ENCODE data around the gene FNDC5.

FNDC5 gene

GRCh38 chr1:32878637-32879041 lies 7.9 kb upstream of the FNDC5 start:
- in situ Hi-C loops (cut with MboI; ENCODE audit: low pct_unique_long_range_greater_than_20kb, low sequenced_read_pairs, unreplicated experiment) = no loop called here
- peak; percentile 15 for DNase-seq (ENCODE audit: low spot score)
- TF ChIP-seq CTCF (IDR thresholded peaks at IDR 0.05; ENCODE audit: extremely low read depth, insufficient read depth, missing control alignments) = no peak

GRCh38 chr1:32878183-32878582 lies 7.5 kb upstream of the FNDC5 start:
- TF ChIP-seq CTCF (IDR thresholded peaks at IDR 0.05; ENCODE audit: extremely low read depth, insufficient read depth, missing control alignments) = no peak
- in situ Hi-C loops (cut with MboI; ENCODE audit: low pct_unique_long_range_greater_than_20kb, low sequenced_read_pairs, unreplicated experiment) = no loop called here
- DNase-seq (ENCODE audit: low spot score) = peak; percentile 24

- TF ChIP-seq CTCF (IDR thresholded peaks at IDR 0.05; ENCODE audit: extremely low read depth, insufficient read depth, missing control alignments) = no peak
- DNase-seq (ENCODE audit: low spot score) = peak; percentile 16
- in situ Hi-C loops (cut with MboI; ENCODE audit: low pct_unique_long_range_greater_than_20kb, low sequenced_read_pairs, unreplicated experiment) = no loop called here
Observed at GRCh38 chr1:32877211-32878110, 6.7 kb upstream of the FNDC5 start.

GRCh38 chr1:32876341-32877210 lies 5.9 kb upstream of the FNDC5 start:
- peak; percentile 97 for TF ChIP-seq CTCF (IDR thresholded peaks at IDR 0.05; ENCODE audit: extremely low read depth, insufficient read depth, missing control alignments)
- DNase-seq (ENCODE audit: low spot score) = peak; percentile 85
- in situ Hi-C loops (cut with MboI; ENCODE audit: low pct_unique_long_range_greater_than_20kb, low sequenced_read_pairs, unreplicated experiment) = no loop called here

- peak; percentile 39 for DNase-seq (ENCODE audit: low spot score)
- TF ChIP-seq CTCF (IDR thresholded peaks at IDR 0.05; ENCODE audit: extremely low read depth, insufficient read depth, missing control alignments) = no peak
- in situ Hi-C loops (cut with MboI; ENCODE audit: low pct_unique_long_range_greater_than_20kb, low sequenced_read_pairs, unreplicated experiment) = no loop called here
Observed at GRCh38 chr1:32874860-32875752, 4.4 kb upstream of the FNDC5 start.

- TF ChIP-seq CTCF (IDR thresholded peaks at IDR 0.05; ENCODE audit: extremely low read depth, insufficient read depth, missing control alignments) = no peak
- DNase-seq (ENCODE audit: low spot score) = no peak
- in situ Hi-C loops (cut with MboI; ENCODE audit: low pct_unique_long_range_greater_than_20kb, low sequenced_read_pairs, unreplicated experiment) = no loop called here
Observed at GRCh38 chr1:32873484-32873883, 2.8 kb upstream of the FNDC5 start.

Data from GM13977 (cell line).